Stimulated activated CD4-positive, alpha-beta T cell treated with anti-CD3 and anti-CD28 coated beads, Interleukin-2, amount 100 ng/mL, for 4 hours (primary cell): ENCODE data around the gene DUSP5.
A peak's percentile ranks its signal among the peaks of the same experiment; 100 is the strongest.

Experiments used
- DNase-seq: peaks from one replicate; pipeline ENCODE4 v3.0.0-alpha.2; 2020; ENCODE audit warnings: low read depth

Gene DUSP5

GRCh38 chr10:110501142-110501937, 3.6 kb downstream of the DUSP5 start:
- DNase-seq = peak; percentile 45

- DNase-seq = no peak
These were observed 4.6 kb downstream of the DUSP5 start for GRCh38 chr10:110502072-110502845.

GRCh38 chr10:110502851-110503301, 5.2 kb downstream of the DUSP5 start:
- no peak for DNase-seq

- DNase-seq = no peak
These were observed 5.9 kb downstream of the DUSP5 start for GRCh38 chr10:110503528-110504110.

GRCh38 chr10:110504111-110504735, 6.5 kb downstream of the DUSP5 start:
- peak; percentile 52 for DNase-seq

- no peak for DNase-seq
These were observed 7.5 kb downstream of the DUSP5 start for GRCh38 chr10:110505130-110505770.

- DNase-seq = no peak
These were observed 8.7 kb downstream of the DUSP5 start for GRCh38 chr10:110506448-110506847.

GRCh38 chr10:110507346-110507745, 9.6 kb downstream of the DUSP5 start:
- DNase-seq = no peak

- no peak for DNase-seq
These were observed 10.6 kb downstream of the DUSP5 start for GRCh38 chr10:110508159-110508788.

GRCh38 chr10:110508806-110509544, 11.3 kb downstream of the DUSP5 start:
- DNase-seq = no peak

- DNase-seq = no peak
These were observed 11.9 kb downstream of the DUSP5 start for GRCh38 chr10:110509560-110509959.

GRCh38 chr10:110510086-110510485, 12.4 kb downstream of the DUSP5 start:
- DNase-seq = no peak

- DNase-seq = no peak
These were observed 13.0 kb downstream of the DUSP5 start for GRCh38 chr10:110510730-110511129.

- no peak for DNase-seq
These were observed 14.2 kb downstream of the DUSP5 start for GRCh38 chr10:110511734-110512449.

- DNase-seq = peak; percentile 71
These were observed 14.9 kb downstream of the DUSP5 start for GRCh38 chr10:110512461-110513187.

GRCh38 chr10:110513949-110514348, 16.2 kb downstream of the DUSP5 start:
- DNase-seq = no peak

- DNase-seq = no peak
These were observed 17.1 kb downstream of the DUSP5 start for GRCh38 chr10:110514848-110515247.

- no peak for DNase-seq
These were observed 19.2 kb downstream of the DUSP5 start for GRCh38 chr10:110516815-110517492.
